CD4-positive, alpha-beta T cell treated with Interleukin-15 for 4 hours (primary cell): ENCODE measurements around the gene FAM209B.
"Not testable (repeated sequence)": the region's sequence is repeated elsewhere in the genome, so short reads cannot be mapped to it uniquely, and the experiment has no call there.

ENCODE experiments used
- DNase-seq: peaks from one replicate; pipeline ENCODE4 v3.0.0-alpha.2; 2020; ENCODE audit warnings: low spot score

FAM209B gene

DNA sequence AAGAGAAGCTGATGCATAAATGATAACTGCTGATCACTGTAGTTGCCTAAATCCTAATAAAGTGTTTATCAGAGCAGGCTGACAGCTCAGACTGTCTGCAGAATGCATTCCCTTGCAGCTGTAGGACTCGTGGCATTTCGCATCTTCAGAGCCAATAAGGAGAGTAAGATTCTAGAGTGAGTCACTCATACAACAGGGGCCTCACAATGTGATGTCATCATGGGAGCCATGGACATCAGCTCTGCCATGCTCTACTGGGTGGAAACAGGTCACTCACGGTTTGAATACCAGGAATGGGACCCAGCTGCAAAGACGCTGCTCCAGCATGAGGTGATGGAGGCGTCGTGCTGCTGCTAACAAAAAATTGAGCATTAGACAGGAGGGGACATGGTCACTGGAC, 7.4 kb downstream of the FAM209B start:
- DNase-seq, result no peak

GRCh38 chr20:56542489-56543030, 9.5 kb downstream of the FAM209B start:
- DNase-seq, result no peak

GRCh38 chr20:56551571-56551970, 18.5 kb downstream of the FAM209B start:
- no peak for DNase-seq

GRCh38 chr20:56552911-56553629, 20.0 kb downstream of the FAM209B start:
- DNase-seq, result no peak

GRCh38 chr20:56554869-56555268, 21.8 kb downstream of the FAM209B start:
- DNase-seq, result no peak

GRCh38 chr20:56558968-56559367, 25.9 kb downstream of the FAM209B start:
- no peak for DNase-seq

GRCh38 chr20:56564526-56564925, 31.5 kb downstream of the FAM209B start:
- DNase-seq, result not testable (repeated sequence)

- DNase-seq, result no peak
Measured at GRCh38 chr20:56565511-56565910, 32.5 kb downstream of the FAM209B start.

DNA sequence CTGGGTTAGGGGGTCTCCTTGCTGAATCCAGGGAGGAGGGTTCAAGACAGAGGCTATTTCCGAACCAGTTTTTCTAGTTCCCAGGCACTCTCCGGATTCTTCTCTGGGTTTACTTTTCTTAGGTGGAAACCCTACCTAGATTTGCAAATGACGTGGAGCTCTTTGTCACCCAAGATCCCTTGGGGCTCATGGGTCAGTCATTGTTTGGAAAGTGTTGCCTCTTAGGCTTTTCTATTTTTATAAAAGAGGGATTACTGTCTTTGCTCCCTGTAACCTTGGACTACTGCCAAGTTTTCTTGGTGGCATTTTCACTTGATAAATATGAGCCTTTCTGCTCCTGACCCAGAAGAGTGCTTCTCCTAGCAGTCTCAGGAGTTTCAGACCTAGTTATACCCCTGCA, 33.6 kb downstream of the FAM209B start:
- no peak for DNase-seq

DNA sequence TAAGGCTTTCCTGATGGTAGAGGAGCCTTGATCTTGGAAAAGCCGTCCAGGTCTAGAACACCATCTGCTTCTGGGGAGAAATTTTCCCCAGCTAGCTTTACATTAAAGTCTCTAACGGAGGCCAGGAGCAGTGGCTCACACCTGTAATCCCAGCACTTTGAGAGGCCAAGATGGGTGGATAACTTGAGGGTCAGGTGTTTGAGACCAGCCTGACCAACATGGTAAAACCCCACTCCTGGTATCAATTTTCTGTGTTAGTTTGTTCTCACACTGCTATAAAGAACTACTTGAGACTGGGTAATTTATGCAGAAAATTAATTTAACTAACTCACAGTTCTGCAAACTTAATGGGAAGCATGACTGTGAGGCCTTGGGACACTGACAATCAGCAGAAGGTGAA, 37.8 kb downstream of the FAM209B start:
- no peak for DNase-seq

DNA sequence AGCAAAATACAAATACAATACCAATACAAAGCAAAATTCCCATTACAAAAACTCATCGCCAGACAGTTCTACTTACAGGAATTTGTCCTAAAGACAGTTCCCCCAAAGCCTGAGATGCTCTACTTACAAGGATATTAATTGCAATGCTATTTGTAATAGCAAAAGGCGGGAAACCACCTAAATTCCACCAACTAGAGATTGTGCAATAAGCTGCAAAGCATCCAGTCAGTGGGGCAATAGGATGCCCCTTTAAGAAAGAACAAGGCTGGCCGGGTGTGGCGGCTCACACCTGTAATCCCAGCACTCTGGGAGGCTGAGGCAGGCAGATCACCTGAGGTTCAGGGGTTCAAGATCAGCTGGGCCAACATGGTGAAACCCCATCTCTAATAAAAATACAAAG, 39.1 kb downstream of the FAM209B start:
- DNase-seq, result no peak

GRCh38 chr20:56573986-56574385, 40.9 kb downstream of the FAM209B start:
- no peak for DNase-seq

DNA sequence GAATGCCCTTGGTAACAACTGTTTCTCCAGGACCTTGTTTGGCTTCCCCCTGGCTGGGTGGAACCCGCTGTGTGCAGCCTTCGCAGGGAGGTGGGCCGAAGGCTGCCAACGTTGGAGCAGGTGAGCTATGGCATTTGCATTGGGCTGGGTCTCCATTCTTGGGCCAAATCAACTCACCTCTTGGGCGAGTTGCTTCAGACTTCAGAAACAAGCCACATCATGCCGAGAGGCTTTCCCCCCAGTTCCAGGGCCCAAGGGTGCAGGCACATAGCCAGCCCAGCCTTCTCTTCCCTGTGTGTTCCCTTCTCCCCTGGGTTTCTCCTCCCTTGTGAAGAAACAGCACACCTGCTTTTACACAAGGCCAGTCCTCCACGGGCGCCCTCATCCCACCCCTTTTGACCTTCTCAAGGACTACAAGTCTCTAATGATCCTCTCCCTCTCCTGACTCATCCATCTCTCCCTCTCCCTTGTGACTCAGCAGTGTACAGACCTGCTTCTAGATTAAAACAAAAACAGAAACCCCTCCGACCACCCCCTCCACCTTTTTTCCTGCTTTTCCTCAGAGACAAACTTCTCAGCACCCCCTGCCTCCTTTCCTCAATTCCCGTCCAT, 41.6 kb downstream of the FAM209B start:
- no peak for DNase-seq

- DNase-seq, result no peak
Measured at GRCh38 chr20:56575157-56575556, 42.1 kb downstream of the FAM209B start.

DNA sequence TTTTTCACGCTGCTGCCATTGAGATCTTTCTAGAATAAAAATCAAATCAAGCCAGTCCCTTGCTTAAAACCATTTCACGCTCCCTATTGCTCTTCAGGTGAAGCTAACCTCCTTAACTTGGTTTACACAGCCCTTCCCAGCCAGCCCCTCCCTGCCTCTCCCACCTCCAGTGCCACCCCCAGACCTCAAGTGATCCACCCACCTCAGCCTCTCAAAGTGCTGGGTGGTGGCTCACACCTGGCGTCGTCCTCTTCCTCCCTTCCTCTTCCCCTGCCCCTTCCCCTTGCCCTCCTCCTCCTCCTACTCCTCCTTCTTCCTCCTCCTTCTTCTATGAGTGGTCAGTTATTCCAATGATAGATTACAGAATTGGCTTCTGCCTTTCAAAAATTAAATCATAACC, 42.9 kb downstream of the FAM209B start:
- DNase-seq, result no peak

DNA sequence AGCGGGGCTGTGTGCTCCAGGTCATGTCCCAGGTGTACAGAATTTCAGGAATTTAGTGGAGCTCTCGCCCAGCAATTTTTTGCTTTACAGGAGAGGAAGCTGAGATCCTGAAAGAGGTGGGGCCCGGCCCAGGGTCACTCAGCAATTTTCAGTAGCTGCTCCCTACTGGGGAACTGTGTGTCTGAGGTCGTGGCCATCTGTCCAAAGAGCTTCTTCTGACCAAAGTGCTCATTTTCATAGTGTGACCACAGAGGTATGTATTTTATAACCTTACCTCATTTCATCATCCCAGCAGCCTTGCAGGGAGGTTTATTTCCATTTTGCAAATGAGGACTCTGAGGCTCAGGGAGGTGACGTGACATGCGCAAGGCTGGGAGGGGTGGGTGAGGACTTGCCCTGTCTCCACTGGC, 46.3 kb downstream of the FAM209B start:
- no peak for DNase-seq

GRCh38 chr20:56580226-56580625, 47.2 kb downstream of the FAM209B start:
- no peak for DNase-seq

DNA sequence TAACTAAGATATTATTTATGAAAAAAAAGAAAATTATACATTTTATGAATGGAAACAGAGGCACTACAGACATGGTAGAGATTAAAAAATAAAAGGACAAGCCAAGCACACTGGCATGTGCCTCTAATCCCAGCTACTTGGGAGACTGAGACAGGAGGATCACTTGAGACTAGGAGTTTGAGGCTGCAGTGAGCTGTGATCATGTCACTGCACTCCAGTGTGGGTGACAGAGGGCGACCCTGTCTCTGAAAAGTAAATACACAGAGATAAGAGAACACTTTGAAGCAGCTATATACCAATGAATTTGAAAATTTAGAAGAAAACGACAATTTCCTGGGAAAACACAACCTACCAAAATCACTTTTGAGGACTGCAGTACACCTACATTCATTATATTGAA, 48.7 kb downstream of the FAM209B start:
- no peak for DNase-seq

GRCh38 chr20:56582542-56582941, 49.5 kb downstream of the FAM209B start:
- DNase-seq, result no peak

DNA sequence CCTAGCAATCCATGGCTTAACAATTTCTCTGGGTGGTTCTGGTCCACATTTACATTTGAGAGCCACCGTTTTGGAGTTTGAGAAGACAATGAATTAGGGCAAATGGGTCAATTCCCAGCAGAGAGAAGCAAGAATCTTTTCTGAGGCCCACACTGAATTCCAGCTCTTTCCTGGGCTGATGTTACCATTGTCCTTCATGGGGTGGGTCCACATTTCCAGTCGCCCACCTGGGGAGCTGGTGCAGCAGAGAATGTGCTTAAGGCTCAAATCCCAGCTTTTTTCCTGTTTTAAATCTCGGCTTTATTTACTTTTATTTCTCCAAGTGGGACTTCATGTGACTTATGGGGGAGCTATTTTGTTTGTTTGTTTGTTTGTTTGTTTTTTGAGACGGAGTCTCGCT, 51.9 kb downstream of the FAM209B start:
- DNase-seq, result no peak
